Medulla oblongata (tissue), 1 donor: ENCODE results near the gene CLEC16A.

ENCODE experiments used
- DNase-seq: peaks from one replicate; pipeline ENCODE4 v3.0.0-alpha.2; 2015; ENCODE audit errors: extremely low spot score

CLEC16A gene

GRCh38 chr16:11039726-11040125, 95.4 kb downstream of the CLEC16A start:
- DNase-seq: no peak

- no peak for DNase-seq
Measured at GRCh38 chr16:11042191-11042590, 97.8 kb downstream of the CLEC16A start.

- DNase-seq: no peak
Measured at GRCh38 chr16:11045441-11045840, 101.1 kb downstream of the CLEC16A start.

DNA sequence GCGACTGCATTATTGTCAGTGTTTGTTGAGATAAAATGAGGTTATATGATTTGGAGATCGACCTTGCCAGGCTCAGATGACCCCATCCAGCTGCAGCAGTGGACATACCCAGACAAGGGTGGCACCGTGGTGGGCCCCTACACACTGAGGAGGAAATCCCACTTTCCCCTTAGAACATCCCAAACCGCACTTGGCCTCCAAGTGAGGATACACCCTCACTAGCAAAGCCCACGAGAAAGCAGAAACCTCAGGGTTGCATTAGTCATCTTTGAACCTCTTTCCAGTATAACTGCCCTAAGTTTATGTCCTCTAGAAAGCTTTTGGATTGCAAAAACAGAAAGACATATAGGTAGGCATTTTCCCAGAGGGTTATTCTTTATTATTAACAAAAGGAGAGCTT, 101.5 kb downstream of the CLEC16A start:
- no peak for DNase-seq

DNA sequence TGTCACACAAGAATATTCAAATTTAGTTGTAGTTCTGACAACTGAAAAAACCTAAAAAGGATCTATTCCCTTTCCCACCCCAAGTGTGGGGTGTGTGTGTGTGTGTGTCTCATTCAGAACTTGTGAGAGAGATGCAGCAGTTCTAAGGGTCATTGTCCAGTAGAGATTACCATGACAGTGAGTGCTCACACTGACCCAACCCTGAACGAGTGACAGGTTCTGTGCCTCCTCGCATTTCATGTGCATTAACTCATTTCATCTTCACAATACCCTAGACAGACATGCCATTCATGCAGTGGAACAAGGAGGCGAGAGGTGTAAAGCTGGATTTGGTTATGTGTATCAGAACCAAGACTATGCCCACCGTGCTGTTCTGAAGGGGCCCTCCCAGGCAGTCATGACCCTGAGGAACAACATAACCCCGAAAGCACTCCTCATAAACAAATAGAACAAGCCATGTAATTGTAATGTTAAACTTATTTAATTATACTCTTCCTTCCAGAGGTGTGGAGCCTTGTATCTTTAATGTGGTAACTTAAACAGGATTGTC, 102.1 kb downstream of the CLEC16A start:
- no peak for DNase-seq

DNA sequence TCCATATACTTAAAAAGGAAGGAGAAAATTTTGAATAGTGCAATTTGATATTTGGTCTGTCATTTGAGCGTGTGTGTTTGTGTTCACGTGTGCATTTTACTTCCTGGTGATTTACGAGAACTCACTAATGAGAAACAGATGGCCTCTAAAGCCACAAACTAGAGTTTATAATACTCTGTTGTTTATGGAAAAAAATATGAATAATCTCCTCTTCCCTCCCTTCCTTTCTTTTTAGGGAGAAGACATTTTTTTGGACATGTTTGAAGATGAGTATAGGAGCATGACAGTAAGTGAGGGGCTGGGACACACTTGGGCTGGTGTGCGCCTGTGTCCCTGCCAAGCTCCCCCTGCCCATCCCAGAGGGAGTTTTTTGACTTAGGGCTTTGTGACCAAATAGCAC, 102.7 kb downstream of the CLEC16A start:
- DNase-seq: no peak

DNA sequence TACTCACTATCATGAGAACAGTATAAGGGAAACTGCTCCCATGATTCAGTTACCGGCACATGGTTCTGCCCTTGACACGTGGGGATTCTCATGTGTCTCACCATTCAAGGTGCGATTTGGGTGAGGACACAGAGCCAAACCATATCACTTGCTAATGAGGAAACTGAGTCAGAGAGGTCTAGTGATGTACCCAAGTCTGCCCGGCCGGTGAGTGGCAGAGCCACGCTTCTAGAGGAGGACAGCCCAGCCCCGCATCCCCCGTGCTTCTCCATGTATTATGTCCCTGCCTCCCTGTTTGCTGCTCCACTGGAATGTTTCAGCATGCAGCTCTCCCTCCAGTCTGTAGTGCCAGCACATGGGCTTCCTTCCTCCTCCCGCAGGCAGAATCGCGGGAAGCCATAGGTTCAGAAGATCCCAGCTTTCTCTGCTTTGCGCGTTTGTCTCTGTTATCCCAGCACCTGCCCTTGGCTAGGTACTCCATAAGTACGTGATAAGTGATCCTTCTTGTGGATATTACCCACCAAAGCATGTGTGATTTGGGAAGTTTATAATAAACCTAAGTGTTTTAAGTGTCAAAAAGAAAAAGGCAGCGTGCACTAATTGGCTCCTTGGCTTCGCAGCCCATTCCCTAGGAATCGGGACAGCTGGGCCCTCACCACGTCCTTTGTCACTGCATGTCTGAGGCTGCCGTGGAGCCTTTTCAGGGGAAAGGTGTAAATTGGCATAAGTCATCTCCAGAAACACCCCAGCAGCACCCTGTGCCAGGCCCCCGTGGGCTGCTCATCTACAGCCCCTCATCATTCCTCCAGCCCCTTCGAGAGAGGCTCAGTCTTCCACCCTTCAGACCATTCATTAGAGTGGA, 103.8 kb downstream of the CLEC16A start:
- no peak for DNase-seq

DNA sequence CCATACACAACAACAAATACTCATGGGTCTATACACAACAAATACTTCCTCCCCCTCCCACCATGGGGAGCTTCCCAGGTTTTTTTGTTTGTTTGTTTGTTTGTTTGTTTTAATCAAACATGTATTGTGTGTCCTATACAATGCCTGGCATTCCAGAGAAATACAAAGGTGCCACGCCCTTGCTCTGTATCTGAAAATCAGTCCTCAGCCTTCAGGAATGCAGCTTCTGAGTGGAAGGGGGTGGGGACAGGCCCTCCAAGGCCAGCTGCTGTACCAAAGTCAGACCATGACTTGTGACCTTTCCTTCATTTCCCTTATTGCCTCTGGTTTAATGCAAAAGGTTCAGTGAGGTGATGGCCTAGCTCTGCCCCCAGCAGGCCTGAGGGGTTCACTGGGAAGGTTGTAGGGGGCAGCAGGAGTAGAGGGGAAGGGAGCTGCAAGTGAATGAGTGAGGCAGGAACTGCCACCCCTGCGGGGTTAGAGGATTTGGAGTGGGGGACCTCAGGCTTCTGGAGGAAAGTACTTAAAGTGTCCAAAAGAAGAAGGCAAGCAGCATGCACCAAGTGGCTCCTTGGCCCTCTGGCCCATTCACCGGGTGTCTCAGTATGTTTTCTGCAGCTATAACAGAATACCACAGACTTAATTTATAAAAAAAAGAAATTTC, 105.2 kb downstream of the CLEC16A start:
- no peak for DNase-seq

DNA sequence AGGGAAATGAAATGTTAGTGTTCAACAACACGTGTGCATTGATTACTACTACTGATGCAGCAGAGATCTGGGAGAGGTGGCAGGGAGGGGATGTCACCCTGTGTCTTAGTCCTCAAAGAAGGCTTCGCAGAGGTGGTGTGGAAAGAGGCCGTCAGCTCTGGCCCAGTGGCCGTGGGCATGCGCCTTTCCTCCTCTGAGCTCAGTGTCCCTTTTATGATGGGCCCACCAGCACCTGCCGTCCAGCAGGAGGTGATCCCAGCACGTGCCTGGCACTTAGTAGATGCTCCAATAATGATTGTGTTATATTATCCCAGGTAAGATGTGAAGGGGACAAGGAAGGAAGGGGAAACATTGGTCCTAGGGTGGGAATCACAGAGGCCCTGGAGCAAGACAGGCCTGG, 106.2 kb downstream of the CLEC16A start:
- no peak for DNase-seq

DNA sequence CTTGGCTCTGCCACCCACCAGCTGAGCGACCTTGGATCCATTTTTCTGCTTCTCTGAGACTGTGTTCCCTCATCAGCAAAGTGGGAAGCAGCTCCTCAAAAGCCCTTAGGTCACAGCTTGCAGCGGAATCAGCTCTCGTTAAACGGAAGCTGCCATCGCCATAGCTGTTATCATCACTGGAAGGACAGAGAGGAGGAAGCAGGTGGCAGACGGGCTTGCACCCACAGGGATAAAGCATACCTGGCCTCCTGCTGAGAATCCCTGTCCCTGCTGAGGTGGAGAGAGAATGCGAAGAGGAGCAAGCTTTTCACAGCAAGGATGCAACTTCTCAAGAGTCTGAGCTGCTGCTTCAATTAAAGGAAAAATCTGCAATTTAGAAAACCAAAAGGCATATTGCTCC, 106.6 kb downstream of the CLEC16A start:
- DNase-seq: no peak

DNA sequence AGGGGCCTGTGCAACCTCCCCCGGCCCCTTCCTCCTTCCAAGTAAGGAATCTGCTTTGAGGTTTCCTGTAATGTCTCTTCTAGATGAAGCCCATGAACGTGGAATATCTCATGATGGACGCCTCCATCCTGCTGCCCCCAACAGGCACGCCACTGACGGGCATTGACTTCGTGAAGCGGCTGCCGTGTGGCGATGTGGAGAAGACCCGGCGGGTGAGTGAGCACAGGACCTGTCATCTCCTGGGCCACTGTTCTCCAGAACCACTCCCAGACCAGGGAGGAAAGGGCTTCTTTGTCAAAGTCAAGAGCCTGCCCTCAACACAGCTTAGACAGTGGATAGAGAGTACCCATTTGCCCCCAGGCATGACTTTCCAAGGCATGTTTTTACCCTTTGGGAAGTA, 107.1 kb downstream of the CLEC16A start:
- no peak for DNase-seq

DNA sequence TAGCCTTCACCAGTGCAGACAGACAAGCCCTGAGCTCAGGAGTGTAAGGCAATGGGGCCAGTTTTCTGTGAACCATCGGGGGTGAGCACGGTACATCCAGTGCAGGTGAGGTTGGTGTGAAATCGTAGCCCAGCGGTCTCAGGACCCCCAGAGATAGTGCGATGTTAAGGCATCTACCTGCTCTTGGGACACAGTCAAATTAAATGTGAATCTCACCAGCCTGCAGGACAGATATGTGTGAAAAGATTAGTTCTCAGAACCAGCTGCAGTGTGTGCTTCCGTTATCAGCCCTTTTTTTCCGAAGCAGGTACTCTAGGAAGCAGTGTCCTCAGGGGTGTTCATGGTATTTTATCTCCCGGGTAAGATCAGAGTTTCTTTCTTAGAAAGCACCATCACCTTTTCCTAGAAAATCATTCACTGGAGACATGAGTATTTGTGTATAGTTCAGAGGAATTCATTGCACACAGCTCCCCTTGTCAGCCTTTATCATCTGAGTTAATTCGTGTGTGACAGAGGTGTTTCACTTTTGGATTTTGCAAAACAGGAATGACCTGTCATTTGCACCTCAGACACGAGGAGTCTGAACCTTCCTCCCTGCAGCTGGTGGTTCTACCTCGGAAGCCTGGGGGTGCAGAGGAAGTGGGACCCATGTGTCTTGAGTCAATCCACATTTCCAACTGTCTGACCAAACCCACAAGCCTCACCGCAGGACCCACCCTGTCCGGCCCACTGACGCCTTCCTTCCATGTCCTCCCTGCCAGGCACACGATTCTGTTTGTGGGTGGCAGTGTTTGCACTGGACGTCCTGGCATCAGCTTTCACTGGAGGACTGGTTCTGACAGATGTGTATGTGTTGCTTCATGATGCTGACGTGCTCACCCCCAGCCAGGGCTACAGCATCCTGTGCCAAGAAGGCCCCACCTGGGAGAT, 107.8 kb downstream of the CLEC16A start:
- no peak for DNase-seq

- no peak for DNase-seq
Measured at GRCh38 chr16:11053916-11054460, 109.6 kb downstream of the CLEC16A start.

- no peak for DNase-seq
Measured at GRCh38 chr16:11056090-11056992, 112.0 kb downstream of the CLEC16A start.

GRCh38 chr16:11056993-11057649, 112.8 kb downstream of the CLEC16A start:
- peak; percentile 36 for DNase-seq

DNA sequence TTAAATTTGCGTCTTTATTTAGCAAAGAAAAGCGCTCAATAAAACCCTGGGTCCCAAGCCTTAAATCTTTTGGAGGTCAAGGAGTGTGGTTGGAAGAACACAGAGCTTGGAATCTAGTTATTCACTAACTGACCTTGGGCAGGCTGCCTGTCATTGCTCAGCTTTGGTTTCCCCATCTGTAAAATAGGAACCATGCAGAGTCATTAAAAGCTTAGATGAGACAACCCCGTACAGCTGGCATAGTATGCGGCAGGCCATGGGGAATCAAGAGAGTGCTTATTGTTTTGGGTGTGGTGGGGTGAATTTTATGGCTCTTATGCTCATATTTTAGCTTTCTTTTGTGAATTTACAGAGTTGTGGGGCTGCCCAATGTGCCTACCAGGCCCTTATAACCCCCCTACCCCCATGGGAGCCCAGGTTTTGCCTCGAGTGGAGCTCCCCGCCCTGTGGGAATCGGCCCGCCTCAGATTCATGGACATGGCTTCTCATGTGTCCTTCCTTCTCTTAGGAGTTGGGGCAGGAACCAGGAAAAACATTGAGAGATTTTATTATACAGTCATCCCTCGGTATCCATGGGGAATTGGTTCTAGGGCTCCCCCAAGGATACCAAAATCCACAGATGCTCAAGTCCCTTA, 113.5 kb downstream of the CLEC16A start:
- DNase-seq: no peak

GRCh38 chr16:11058832-11059231, 114.5 kb downstream of the CLEC16A start:
- DNase-seq: no peak

DNA sequence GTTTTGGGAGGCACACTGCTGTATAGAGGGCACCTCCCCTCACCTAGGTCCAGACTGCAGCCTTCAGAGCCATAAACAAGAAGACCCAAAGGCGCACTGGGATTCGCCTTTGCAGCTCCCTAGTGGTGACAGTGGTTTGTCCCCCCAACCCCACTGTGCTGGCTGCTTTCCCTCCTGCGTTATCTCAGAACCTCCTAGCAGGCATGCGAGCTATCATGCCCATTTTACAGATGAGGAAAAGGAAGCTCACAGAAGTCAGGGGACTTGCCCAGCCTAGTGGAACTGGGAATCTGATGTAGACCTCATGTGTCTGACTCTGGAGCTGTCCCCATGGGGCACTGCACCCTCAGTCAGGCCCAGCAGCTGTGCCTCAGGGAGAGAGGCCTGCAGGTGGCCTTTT, 115.2 kb downstream of the CLEC16A start:
- DNase-seq: no peak

DNA sequence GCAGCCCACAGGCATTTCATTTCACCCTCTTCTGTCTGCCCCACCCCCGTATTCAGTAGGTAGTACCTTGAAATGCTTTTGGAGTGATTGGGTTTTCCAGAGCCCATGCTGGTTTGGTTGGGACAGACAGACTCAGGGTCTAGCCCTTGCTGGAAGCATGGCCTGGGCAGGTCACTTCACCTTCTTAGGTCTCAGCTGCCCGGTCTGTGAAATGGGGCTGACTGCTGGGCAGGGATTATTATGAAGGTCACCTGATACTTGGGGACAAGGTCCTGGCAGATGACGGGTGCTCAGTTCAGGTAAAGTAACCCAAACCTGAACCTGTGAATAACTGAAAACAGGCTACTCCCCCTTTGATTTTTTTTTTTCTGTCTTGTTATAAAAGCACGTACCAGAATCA, 116.0 kb downstream of the CLEC16A start:
- DNase-seq: no peak

GRCh38 chr16:11060842-11061241, 116.5 kb downstream of the CLEC16A start:
- no peak for DNase-seq
